ENCODE measurements around the gene SLC25A11.
A peak's percentile ranks its signal among the peaks of the same experiment; 100 is the strongest.

SLC25A11 gene

GRCh38 chr17:4939796-4940554 lies at the start of gene SLC25A11, which contains the start of gene RNF167:
Gene SLC25A11 (minus strand): TSS chr17:4940046. CDS start chr17:4939910, 136 bp downstream.
Gene RNF167 (plus strand): TSS chr17:4940268. CDS start chr17:4940910, 642 bp downstream.
- DNase-seq, result peak; percentile 99

- peak; percentile 28 for DNase-seq
Measured at GRCh38 chr17:4987767-4988567, 48.1 kb upstream of the SLC25A11 start.

DNA sequence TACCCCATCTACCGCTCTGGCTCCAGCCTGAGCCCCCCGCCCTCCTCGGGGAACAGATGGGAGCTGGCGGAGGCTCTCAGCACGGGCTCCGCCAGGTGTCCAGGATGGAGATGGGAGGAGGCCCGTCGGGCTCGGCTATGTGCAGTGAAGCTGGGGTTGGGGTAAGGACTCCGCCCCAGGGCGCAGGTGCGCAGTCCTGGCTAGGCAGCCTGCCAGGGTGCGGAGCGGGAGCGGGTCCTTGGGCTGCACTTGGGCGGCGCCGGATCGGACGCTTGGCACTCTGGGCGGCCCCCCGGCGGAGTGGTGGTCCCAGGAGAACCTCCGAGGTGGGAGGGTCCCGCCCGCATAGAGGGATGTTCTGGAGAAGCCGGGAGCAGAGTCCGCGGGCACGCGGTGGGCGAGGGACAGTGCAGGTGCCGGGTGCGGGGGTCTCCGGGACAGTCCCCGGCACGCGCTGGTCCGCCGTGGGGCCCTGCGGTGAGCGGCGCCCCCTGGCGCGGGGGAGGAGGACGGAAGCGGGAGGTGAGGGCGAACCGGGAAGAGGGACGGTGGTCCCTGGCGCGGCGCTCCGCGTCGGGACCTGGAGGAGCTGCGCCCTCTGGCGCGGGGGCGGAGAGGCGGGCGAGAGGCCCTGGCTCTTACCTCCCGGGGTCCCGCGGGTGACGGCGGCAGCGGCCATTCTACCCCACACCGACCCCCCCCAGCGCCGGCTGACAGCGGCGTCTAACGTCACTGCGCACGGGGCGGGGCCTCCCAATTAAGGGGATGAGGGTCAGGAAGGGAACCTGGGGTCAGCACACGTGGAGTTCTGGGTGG lies 47.3 kb upstream of the SLC25A11 start, which contains the start of gene CAMTA2:
Gene CAMTA2, minus strand, starts transcription at position 725 of the 816 bp plus-strand sequence. CDS start 1,453 bp downstream, outside the sequence.
- DNase-seq, result peak; percentile 87

GRCh38 chr17:4986403-4986802 lies 46.6 kb upstream of the SLC25A11 start:
- peak; percentile 51 for DNase-seq

- peak; percentile 71 for DNase-seq
Measured at GRCh38 chr17:4982305-4982704, 42.5 kb upstream of the SLC25A11 start.

- peak; percentile 51 for DNase-seq
Measured at GRCh38 chr17:4980644-4981216, 40.9 kb upstream of the SLC25A11 start.

DNA sequence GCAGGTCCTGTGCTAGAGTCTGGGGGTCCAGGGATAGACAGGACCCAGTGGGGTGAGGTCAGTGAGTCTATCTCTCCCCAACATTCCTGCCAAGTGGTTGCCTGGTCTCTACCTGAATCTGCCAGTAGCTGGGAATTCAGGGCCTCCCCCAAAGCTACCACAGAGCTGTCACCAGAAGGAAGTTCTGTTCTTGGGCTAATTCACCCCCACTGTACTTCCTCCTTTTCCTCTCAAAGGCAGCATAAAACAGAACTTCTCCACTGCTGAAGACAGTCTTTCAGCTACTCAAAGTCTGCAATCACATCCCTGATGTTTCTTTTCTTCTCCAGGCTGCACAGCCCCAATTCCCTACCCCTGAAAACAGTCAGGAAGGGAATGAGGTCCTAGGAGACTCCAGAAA lies 38.9 kb upstream of the SLC25A11 start:
- DNase-seq, result peak; percentile 59

DNA sequence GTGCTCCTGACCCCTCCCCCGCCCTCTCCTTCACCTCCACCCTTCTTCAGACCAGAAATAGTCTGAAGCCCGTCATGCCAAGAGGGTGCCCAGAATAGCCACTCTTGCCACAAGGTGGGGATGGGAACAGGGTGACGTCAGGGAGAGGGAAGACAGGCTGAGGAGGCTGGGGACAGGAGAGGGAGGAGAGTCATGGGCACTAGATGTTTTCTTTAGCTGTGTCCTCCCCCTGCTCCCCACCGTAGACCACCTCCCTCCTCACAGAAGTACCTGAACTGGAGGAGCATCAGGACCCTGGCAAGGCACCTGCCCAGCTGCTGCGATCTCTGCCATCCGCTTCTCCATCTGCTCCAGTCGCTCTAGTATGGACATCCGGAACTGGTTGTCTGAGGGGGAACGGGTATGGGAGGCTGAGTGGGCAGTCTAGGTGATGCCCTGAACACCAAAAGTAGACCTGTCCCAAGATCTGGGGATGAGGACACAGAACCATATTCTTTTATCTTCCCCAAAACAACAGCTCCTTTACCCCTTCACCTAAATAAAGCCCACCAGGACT lies 34.3 kb upstream of the SLC25A11 start:
- no peak for DNase-seq

DNA sequence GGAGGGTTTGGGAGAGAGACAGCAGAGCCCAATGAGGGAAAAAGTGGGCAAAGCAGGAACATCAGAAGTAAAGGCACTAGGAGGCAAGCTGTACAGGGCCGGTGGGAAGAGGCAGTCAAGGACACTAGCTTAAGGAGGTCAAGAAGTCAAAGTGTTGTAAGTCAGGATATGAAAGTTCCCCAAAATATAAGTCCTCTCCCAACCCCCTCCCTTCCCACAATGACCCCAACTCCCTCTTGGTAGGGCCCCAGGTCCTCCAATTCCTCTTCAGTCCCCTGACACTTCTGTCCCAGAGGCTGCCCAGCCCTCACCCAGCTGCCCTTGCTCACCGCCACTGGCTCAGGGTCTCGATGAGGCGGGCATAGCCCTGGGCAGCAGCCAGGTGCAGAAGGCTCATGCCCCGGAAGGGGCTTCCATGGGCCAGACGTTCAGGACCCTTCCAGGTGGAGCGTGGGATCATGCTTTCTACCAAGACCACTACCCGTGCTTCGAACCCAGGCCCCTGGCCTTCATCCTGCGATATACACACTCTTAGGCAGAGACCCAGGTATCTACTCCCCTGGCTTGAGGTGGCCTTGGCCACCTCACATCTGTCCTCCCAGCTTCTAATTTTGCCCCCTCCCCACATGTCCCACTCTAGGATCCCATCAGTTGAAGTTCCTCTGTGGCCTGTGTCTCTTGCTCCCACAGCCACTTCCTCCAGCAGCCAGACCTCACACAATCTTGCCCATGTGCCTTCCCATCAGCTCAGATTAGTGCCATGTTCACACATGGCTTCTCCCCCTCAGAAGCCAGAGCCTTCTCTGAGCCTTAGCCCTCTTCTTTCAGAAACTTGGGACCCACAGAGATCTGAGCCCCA lies 33.6 kb upstream of the SLC25A11 start:
- no peak for DNase-seq

DNA sequence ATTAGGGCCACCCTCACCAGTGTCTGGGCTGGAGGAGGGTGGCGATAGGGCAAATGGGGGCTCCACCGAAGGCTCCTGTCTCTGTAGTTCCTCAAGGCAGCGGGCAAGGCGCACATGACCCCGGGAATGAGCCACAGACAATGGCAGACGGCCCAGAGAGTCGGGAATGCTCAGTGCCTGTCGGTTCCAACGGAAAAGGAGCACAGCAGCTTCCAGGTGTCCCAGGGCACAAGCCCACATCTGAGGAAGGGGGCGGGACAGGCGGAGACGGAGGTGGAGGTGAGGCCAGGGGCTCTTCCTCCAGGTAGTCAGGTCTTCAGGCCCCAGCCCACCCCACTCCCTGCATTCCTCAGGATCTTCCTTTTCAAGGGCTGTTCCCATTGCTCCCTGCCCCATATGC lies 32.9 kb upstream of the SLC25A11 start:
- DNase-seq, result no peak

- no peak for DNase-seq
Measured at GRCh38 chr17:4972322-4972721, 32.5 kb upstream of the SLC25A11 start.

DNA sequence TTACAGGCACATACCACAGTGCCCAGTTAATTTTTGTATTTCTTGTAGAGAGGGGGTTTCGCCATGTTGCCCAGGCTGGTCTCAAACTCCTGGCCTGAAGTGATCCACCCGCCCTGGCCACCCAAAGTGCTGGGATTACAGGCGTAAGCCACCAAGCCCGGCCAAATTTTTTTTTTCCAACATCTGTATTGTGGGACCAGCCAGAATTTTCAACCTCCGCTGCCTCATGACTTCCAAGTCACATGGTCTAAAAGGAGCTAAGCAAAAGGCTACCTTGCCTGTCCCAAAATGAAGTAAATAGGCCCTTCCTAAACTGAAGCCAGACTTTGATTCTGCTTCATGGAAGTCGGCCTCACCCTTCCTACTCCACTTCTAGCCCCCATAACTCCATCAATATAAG lies 32.0 kb upstream of the SLC25A11 start:
- DNase-seq, result no peak

DNA sequence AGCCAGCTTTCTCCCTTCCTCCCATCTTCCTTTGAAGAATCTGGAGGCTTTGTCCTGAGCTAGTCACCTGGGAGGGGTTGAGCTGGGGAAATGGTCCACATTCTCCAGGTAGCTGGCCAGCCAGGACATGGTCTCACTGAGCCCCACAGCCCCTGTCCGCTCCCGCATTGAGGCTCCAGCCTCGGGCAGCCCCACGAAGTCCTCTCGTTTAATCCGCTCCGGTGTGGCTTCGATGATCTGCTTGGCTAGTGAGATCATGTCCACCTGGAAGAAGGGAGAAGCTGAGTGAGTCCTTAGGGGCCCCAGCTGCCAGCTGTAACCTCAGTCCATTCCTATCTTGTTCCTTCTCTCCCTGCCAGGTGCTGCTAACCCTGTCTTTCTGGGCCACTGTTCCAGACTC lies 30.4 kb upstream of the SLC25A11 start:
- no peak for DNase-seq

- DNase-seq, result peak; percentile 38
Measured at GRCh38 chr17:4969551-4970173, 29.8 kb upstream of the SLC25A11 start.

- peak; percentile 62 for DNase-seq
Measured at GRCh38 chr17:4969047-4969550, 29.3 kb upstream of the SLC25A11 start.

DNA sequence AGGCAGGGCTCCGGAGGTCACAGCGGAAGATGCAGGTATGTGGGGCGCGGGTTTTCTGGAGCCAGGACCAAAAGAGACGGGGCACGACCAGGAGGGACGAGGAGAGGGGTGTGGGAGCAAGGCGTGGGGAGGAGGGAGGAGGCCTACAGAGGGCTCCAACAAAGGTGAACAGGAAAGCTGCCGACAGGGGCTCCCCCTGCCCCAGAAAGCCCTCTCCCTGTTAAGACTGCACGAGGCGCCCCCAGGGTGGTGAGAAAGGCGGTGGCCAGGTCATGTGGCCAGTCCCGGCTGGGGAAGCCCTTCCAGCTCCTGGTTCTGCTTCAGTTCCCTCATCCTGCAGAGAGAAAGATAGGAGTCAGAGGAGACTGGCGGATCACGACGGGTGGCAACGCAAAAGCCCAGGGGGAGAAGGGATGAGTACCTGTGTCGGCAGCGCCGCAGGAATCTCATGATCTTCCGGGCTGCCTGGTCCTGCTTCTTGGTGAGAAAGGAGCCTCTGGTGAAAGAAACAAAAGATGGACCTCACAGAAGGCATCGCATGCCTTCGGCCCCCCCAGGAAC lies 28.7 kb upstream of the SLC25A11 start:
- DNase-seq, result no peak

GRCh38 chr17:4967539-4968485 lies 28.0 kb upstream of the SLC25A11 start, which contains the start of gene SPAG7:
Gene SPAG7 (minus strand): TSS chr17:4967817. CDS start chr17:4967804, 13 bp downstream.
- DNase-seq, result peak; percentile 97

DNA sequence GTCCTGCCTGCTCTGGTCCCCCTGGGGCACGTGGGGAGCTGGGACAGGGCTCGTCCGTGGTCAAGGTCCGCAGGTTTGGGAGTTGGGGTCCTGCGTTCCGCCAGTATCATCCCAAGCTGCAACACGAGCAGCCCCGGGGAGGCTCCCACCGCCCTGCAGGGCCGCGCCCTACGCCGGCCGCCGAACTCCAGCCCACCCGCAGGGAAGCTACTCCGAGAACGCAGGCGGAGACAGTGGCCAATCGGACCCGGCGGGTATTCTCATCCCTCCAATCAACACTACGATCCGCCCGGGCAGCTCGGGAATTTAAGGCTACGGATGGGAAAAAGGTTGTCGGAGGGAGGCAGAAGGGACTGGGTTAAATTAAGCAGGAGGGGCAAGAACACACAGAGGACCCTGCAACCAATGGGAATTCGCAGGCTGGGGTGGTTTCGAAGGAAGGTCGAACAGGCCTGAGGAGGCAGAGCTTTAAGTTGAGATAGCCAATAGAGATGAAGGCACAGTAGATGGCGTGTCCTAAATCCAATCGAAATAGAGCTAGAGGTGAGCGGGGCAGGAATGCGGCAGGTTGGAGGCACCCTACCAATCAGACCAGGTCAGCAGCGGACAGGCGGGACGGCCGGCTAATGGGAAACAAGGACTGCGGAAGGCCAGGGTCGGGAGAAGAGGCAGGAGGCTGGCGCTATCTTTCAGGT lies 27.1 kb upstream of the SLC25A11 start:
- peak; percentile 99 for DNase-seq

Data from suppressor macrophage treated with lipopolysaccharide for 4 hours (primary cell).